ENCODE measurements around the gene DLX4. TPM values are rescaled to one million over a fixed set of nuclear protein-coding genes. Genes with fewer than 3 reads are reported as not detected.

DLX4 gene
- total RNA-seq, 1 experiment from 2014 or later: 11.2 TPM

DNA sequence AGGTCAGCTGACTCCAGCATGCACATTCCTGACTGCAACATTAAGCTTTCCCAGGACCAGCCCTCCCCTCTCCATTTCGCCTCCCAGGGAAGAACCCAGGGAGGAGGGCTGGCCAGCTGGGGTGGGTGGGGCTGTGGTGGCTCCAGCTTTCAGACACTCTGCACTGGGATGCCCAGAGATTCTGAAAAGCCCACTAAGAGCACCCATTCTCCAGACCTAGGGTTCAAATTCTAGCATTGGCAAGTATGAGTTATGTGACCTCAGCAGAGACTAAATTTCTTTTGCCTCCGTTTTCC is 18.2 kb downstream of the DLX4 start:
- ChIA-PET CTCF (interaction anchor here (1.6 kb wide), 1 partner anchor 11 kb away, joined by 3 read pairs; no protein-coding TSS in a partner anchor), POLR2A (interaction anchor here (0.6 kb wide), 1 partner anchor 101 kb away, joined by 12 read pairs; no protein-coding TSS in a partner anchor)
- BruUV-seq (replicated peaks): no TSS peak
- Histone ChIP-seq H3K27ac (ENCODE audit: low read length) (peak overlapping the region; percentile 57), H3K27me3 (ENCODE audit: control insufficient read depth, insufficient read depth, low read length) (no peaks in the 10 kb centered on the region), H3K9me3 (ENCODE audit: control insufficient read depth, insufficient read depth, low read depth, low read length) (no peaks in the 10 kb centered on the region), H3K4me1 (ENCODE audit: control insufficient read depth, insufficient read depth, low read length) (peaks cover 29% of the 10 kb centered on the region), H3K36me3 (ENCODE audit: control insufficient read depth, insufficient read depth, low read length) (no peaks in the 10 kb centered on the region), H3K4me3 (ENCODE audit: low read depth in 2 of 2, low read length in 2 of 2) (no peak overlapping the region)
- intact Hi-C loops (cut with micrococcal nuclease; ENCODE audit: unreplicated experiment) (no loop called here), in situ Hi-C loops (cut with HindIII; ENCODE audit: low pct_unique_long_range_greater_than_20kb, low sequenced_read_pairs) (no loop called here)
- DNase-seq (ENCODE audit: low read depth, low spot score) (no peak), ATAC-seq (0 out of 2 replicates have a peak, but pooled peaks have one; percentile 40)
- TF ChIP-seq SIN3A (IDR thresholded peaks at IDR 0.05; ENCODE audit: borderline replicate concordance, insufficient read depth, low read depth, low read length): no peak

GRCh38 chr17:49987681-49988441 is 18.9 kb downstream of the DLX4 start:
- DNase-seq (ENCODE audit: low read depth, low spot score) (no peak), ATAC-seq (peak; percentile 81)
- TF ChIP-seq TCF7L2 (IDR thresholded peaks at IDR 0.05; ENCODE audit: low read depth, low read length): no peak
- no peak for TF ChIP-seq REST (IDR thresholded peaks at IDR 0.05; ENCODE audit: insufficient read depth in 1 of 2, low read depth in 2 of 2, low read length in 1 of 2)
- no peak for TF ChIP-seq CTCF (IDR thresholded peaks at IDR 0.05)
- no peak for TF ChIP-seq POLR2AphosphoS5 (IDR thresholded peaks at IDR 0.05; ENCODE audit: low read depth, low read length)
- no peak for TF ChIP-seq SIN3A (IDR thresholded peaks at IDR 0.05; ENCODE audit: borderline replicate concordance, insufficient read depth, low read depth, low read length)
- intact Hi-C loops (cut with micrococcal nuclease; ENCODE audit: unreplicated experiment) (no loop called here), in situ Hi-C loops (cut with HindIII; ENCODE audit: low pct_unique_long_range_greater_than_20kb, low sequenced_read_pairs) (no loop called here)
- Histone ChIP-seq H3K36me3 (ENCODE audit: control insufficient read depth, insufficient read depth, low read length) (no peaks in the 10 kb centered on the region), H3K27me3 (ENCODE audit: control insufficient read depth, insufficient read depth, low read length) (no peaks in the 10 kb centered on the region), H3K9me3 (ENCODE audit: control insufficient read depth, insufficient read depth, low read depth, low read length) (no peaks in the 10 kb centered on the region), H3K4me1 (ENCODE audit: control insufficient read depth, insufficient read depth, low read length) (peaks cover 34% of the 10 kb centered on the region), H3K27ac (ENCODE audit: low read length) (peak overlapping the region; percentile 57), H3K4me3 (ENCODE audit: low read depth in 2 of 2, low read length in 2 of 2) (no peak overlapping the region)
- no TSS peak for BruUV-seq (replicated peaks)
- CTCF ChIA-PET: interaction anchor here (0.7 to 1.6 kb wide), 4 partner anchors 9 to 38 kb away, joined by 3 to 6 read pairs (median 4); no protein-coding TSS in a partner anchor
- POLR2A ChIA-PET: interaction anchor here (0.6 kb wide), 1 partner anchor 101 kb away, joined by 12 read pairs; no protein-coding TSS in a partner anchor

- Histone ChIP-seq H3K9me3 (ENCODE audit: control insufficient read depth, insufficient read depth, low read depth, low read length) (no peaks in the 10 kb centered on the region), H3K4me1 (ENCODE audit: control insufficient read depth, insufficient read depth, low read length) (peaks cover 37% of the 10 kb centered on the region), H3K27ac (ENCODE audit: low read length) (no peak overlapping the region), H3K27me3 (ENCODE audit: control insufficient read depth, insufficient read depth, low read length) (no peaks in the 10 kb centered on the region), H3K4me3 (ENCODE audit: low read depth in 2 of 2, low read length in 2 of 2) (no peak overlapping the region), H3K36me3 (ENCODE audit: control insufficient read depth, insufficient read depth, low read length) (no peaks in the 10 kb centered on the region)
- TF ChIP-seq TCF7L2 (IDR thresholded peaks at IDR 0.05; ENCODE audit: low read depth, low read length) (no peak), POLR2AphosphoS5 (IDR thresholded peaks at IDR 0.05; ENCODE audit: low read depth, low read length) (no peak), CTCF (IDR thresholded peaks at IDR 0.05) (no peak), REST (IDR thresholded peaks at IDR 0.05; ENCODE audit: insufficient read depth in 1 of 2, low read depth in 2 of 2, low read length in 1 of 2) (no peak), SIN3A (IDR thresholded peaks at IDR 0.05; ENCODE audit: borderline replicate concordance, insufficient read depth, low read depth, low read length) (no peak)
- intact Hi-C loops (cut with micrococcal nuclease; ENCODE audit: unreplicated experiment) (no loop called here), in situ Hi-C loops (cut with HindIII; ENCODE audit: low pct_unique_long_range_greater_than_20kb, low sequenced_read_pairs) (no loop called here)
- ChIA-PET POLR2A (interaction anchor here (0.6 kb wide), 2 partner anchors 13 to 344 kb away, joined by 4 read pairs; no protein-coding TSS in a partner anchor), CTCF (interaction anchor here (0.7 to 1.3 kb wide), 3 partner anchors 12 to 129 kb away, joined by 3 to 4 read pairs (median 3); no protein-coding TSS in a partner anchor)
- BruUV-seq (replicated peaks): no TSS peak
- no peak for DNase-seq (ENCODE audit: low read depth, low spot score)
- no peak for ATAC-seq
Measured at GRCh38 chr17:49989518-49989880, 20.5 kb downstream of the DLX4 start.

All from Panc1 (cell line).